Measurements from ENCODE around the gene LTC4S.
"Not testable (repeated sequence)": the region's sequence is repeated elsewhere in the genome, so short reads cannot be mapped to it uniquely, and the experiment has no call there.

LTC4S gene

DNA sequence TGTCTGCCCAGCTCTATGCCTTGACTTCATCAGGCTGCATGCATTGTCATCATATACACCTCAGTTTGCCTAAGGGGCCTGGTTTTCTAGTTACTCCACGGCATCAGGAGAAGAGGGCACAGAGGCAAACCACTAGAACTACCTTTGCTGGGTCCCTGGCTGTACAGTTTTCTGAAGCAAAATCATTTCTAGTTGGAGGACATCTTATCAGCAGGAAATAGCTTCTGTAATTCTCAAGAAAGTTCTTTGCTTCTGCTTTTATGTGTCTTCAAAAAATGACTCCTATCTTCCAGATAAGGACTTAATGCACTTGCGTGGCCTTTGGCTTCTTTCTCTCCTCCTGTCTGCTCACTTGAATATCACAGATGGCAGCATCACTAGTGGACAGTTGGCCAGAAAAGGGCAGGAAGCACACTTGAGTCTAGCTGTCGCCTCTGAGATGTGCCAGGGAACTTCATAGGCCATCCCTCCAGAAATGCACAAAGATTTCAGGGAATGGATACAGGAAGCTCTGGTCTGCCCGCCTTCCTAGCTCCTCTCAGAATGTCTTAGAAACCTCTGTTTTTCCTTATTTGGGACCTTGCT, 22.4 kb upstream of the LTC4S start:
- DNase-seq, result no peak

DNA sequence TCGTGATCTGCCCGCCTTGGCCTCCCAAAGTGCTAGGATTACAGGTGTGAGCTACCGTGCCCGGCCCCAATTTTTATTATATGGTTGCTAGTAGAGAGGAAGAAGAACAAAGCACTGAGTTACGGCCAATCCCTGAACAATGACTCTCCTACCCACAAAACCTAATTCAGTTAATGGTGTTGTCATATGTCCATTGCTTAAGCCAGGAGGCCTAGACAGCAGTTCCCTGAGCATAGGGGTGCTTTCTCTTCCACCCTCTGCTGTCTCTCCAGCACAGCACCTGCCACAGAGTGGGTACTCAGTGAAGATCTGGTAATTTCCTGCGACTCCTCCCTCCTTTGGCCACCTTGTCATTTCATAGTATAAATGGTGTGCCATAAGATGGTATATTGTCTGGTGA, 21.4 kb upstream of the LTC4S start:
- DNase-seq, result no peak

DNA sequence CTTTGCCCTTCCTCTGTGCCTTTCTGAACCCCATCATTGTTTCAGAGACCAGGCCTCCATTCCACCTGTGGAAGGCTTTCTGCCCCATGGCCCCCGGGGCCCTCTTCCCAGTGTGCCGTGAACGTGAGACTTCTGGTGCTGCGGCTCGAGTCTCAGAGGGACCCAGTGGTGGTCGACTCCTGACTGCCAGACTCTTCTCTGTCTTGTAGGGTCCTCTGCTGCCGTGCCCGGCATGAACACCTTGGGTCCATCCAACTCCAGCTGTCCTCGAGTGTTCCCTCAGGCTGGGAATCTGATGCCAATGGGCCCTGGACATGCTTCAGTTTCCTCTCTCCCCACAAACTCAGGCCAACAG, 20.1 kb upstream of the LTC4S start:
- no peak for DNase-seq

GRCh38 chr5:179774442-179774841, 19.3 kb upstream of the LTC4S start:
- DNase-seq, result no peak

GRCh38 chr5:179776411-179776938, 17.3 kb upstream of the LTC4S start:
- DNase-seq, result no peak

DNA sequence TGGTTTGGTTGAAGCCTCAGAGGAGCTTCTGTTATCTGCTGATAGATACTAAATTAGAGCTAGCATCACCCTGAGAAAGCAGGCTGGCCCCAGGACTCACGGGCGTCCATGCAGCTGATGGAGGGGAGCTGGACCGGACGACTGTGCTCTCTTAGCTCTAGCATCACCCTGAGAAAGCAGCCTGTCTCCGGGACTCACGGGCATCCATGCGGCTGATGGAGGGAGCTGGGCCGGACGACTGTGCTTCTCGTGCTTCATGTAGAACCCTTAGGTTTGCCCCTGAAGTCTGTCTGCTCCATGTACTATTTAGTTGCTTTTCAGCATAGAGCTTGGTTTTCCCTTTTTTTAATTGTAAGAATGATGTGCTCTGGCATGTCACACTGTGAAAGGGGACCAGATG, 16.3 kb upstream of the LTC4S start:
- DNase-seq, result no peak

- no peak for DNase-seq
These were observed 15.9 kb upstream of the LTC4S start for GRCh38 chr5:179777909-179778308.

- DNase-seq, result no peak
These were observed 15.2 kb upstream of the LTC4S start for GRCh38 chr5:179778591-179778990.

GRCh38 chr5:179779826-179780225, 14.0 kb upstream of the LTC4S start:
- DNase-seq, result no peak

DNA sequence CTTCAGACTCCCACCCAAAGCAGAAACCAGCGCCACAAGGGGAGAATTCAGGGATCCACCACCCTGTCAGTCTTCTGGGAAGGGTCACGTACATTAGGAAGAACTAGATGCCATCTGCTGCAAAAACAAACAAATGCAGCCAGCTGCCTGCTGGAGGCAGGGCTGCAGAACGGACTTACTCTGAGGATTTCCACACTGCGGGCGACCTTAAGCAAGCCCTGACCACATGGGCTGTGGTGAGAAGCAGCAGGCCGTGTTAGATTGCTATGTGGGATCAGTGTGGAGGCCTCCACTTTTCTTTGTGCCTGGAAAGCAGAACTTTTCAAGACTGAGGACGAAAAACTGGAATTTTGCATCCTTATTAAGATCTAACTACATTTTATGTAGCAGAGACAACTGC, 13.4 kb upstream of the LTC4S start:
- no peak for DNase-seq

DNA sequence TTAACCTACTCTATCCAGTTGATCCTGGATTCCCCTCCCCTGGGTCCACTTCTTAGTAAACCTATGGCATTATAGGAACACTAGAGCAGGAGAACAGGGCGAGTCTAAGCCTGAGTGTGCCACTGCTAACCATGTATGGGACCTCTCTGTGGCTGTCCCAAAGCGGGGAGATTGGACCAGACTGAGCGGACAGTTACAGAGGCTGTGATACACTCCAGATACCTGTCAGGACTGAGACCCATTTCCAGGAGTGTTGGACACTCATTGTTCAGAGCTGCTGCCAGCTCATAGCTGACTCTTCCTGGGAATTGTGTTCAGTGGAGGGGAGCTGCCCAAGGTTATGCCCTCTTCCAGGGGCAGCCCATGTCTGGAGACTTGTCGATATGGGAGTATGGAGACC, 11.9 kb upstream of the LTC4S start:
- DNase-seq, result no peak

DNA sequence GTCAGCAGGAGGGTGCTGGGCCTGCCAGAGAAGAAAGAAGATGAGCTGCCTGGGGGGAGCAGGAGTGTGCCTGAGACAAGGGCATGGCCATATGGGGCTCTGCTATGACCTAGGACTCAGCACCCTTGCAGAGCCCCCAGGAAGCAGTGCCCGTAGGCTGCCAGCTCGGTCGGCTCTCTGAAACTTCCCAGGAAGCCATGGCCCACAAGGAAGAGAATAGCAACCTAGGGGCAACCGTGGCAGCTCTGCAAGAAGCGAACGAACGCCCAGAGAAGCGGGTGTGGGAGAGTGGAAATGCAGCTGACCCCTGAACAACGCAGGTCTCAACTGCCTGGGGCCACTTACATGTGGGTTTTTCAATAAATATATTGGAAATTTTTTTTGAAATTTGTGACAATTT, 10.7 kb upstream of the LTC4S start:
- no peak for DNase-seq

DNA sequence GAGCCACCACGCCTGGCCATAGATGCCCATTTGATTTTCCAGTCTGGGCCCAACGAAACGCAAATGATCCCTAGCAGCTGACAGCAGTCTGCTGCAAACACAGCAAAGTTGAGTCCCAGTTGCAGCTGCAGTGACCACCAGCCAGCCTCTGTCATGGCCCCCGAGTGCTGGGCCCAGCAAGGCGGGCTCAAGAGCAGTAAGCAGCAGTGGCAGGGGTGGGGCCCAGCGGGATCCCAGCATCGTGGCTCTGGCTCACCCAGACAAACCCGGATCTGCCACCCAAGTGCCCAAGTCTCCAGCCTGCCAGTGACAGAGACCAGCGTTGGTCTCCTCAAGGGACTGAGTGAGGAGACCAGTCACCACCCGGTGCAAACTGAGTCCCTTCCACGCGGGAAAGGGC, 6.9 kb upstream of the LTC4S start:
- no peak for DNase-seq

GRCh38 chr5:179788193-179788854, 5.5 kb upstream of the LTC4S start:
- no peak for DNase-seq

DNA sequence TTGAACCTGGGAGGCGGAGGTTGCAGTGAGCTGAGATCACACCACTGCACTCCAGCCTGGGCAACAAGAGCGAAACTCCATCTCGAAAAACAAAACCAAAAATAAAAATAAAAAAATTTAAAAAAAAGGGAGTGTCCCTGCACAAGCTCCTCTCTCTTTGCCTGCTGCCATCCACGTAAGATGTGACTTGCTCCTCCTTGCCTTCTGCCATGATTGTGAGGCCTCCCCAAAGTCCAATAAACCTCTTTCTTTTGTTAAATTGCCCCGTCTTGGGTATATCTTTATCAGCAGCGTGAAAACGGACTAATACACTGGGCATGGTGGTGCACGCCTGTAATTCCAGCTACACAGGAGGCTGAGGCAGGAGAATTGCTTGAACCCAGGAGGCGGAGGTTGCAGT, 4.5 kb upstream of the LTC4S start:
- not testable (repeated sequence) for DNase-seq

DNA sequence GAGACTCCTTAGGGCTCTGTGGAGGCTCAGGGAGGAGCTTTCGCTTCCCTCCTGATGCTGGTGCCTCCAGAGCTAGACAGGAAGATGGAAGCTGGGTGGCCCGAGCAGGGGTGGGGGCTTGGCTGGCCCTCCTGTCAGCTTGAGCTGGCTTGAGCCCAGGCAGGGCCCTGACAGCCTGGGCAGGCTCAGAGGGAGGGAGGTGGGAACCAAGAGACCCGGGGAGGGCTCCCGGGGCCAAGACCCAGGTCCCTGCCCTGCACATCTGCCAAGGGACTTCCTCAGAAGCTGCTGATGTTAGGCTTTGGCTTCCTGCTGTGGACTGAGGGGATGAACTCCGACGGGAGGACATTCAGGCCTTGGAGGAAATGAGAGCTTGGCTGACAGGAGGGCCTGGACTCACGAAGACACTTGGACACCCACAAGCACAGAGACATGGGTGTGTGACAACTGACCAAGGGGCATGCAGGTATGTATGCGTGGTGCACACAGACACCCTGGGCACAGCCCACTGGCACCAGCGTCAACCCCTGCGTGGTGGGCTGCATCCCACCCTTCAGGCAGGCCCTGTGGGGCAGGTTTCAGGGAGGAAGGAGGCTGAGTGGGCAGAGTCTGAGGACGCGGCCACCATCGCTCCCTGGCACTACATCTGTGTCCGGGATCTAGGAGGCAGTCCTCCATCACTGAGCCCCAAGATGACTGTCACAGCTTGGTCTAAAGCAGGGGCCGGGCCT, 1.7 kb upstream of the LTC4S start:
- no peak for DNase-seq

- DNase-seq, result no peak
These were observed 946 bp upstream of the LTC4S start for GRCh38 chr5:179792612-179793467.

- no peak for DNase-seq
These were observed 385 bp downstream of the LTC4S start for GRCh38 chr5:179794171-179794570.

GRCh38 chr5:179794575-179794974, 789 bp downstream of the LTC4S start:
- no peak for DNase-seq

GRCh38 chr5:179795049-179795862, 1.5 kb downstream of the LTC4S start:
- no peak for DNase-seq

DNA sequence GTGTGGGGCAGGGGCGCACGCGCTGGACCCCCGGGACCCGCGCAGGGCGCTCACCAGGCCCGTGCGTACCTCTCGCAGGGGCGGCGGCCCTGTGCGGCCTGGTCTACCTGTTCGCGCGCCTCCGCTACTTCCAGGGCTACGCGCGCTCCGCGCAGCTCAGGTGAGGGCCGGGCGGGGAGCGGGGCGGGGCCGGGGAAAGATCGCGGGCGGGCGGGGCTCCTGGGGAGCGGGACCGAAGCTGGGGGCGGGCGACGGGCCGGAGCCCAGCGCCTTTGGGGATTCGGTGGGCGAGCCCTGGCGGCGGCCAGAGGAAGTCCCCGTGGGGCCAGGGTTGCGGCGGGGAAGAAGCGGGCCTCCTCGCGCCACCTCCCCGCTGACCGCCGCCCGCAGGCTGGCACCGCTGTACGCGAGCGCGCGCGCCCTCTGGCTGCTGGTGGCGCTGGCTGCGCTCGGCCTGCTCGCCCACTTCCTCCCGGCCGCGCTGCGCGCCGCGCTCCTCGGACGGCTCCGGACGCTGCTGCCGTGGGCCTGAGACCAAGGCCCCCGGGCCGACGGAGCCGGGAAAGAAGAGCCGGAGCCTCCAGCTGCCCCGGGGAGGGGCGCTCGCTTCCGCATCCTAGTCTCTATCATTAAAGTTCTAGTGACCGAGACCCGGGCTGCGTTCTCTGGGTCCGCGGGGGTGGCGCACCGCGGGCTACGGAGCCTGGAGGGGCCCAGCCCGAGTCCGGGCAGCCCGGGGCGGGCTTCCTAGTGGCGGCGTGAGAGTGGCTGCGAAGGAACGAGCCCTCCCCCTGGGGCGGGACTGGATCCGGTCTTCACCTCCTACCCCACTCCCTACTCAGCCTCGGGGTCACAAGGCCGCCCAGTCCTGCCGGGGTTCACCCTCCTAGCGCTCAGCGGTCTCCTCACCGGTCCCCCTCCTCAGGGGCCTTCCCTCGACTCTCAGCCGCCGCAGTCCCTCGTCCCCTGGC, 2.4 kb downstream of the LTC4S start:
- no peak for DNase-seq
